ENCODE data around the gene PIN1. TPM values are rescaled to one million over a fixed set of nuclear protein-coding genes. Genes with fewer than 3 reads are reported as not detected.

Gene PIN1
- total and polyA plus RNA-seq, 11 donors = 82.8 to 159 (median 93.1) TPM

GRCh38 chr19:9791552-9792205 lies 43.4 kb upstream of the PIN1 start:
- no peaks in the 10 kb centered on the region for H3K9me3 ChIP-seq
- no peaks in the 10 kb centered on the region for H3K36me3 ChIP-seq
- peak overlapping the region; percentile 14 to 95 (median 70) for H3K4me3 ChIP-seq
- DNase-seq (peak; percentile 96 to 97 (median 97)), ATAC-seq (peak; percentile 79 to 87 (median 83))
- TF ChIP-seq POLR2A (IDR thresholded peaks at IDR 0.05) (no peak), CTCF (IDR thresholded peaks at IDR 0.05) (no peak)
- H3K27ac ChIP-seq = peak overlapping the region; percentile 59 to 97 (median 80)
- 2 to 3% (median 2%) methylated on average over 37 to 50 of the region's 50 CpGs for WGBS, 4 donors
- peaks cover 0 to 22% (median 9%) of the 10 kb centered on the region in 12 donors for H3K4me1 ChIP-seq
- no peaks in the 10 kb centered on the region for H3K27me3 ChIP-seq
- intact Hi-C loops (cut with DNase I) = loop anchor here in 8 of 10 donors (1.0 to 10.0 kb wide), 16 partner anchors 28 to 657 kb away; partner anchors contain the start of genes FBXL12 (in 3 of the 8), ZNF121 (in 3 of the 8), ZNF266 (in 2 of the 8) and ZNF317 (in 1 of the 8)

- Histone ChIP-seq H3K27ac (peak overlapping the region; percentile 66 to 97 (median 86)), H3K4me1 (peaks cover 0 to 22% (median 9%) of the 10 kb centered on the region in 12 donors), H3K27me3 (no peaks in the 10 kb centered on the region), H3K36me3 (no peaks in the 10 kb centered on the region), H3K9me3 (no peaks in the 10 kb centered on the region), H3K4me3 (peak overlapping the region; percentile 53 to 95 (median 70))
- intact Hi-C loops (cut with DNase I) = loop anchor here in 8 of 10 donors (1.0 to 10.0 kb wide), 14 partner anchors 27 to 658 kb away; partner anchors contain the start of genes FBXL12 (in 3 of the 8), ZNF121 (in 3 of the 8), ZNF266 (in 2 of the 8) and ZNF317 (in 1 of the 8)
- no peak for TF ChIP-seq POLR2A (IDR thresholded peaks at IDR 0.05)
- no peak for TF ChIP-seq CTCF (IDR thresholded peaks at IDR 0.05)
- WGBS, 4 donors = 3% methylated on average over 45 to 70 of the region's 70 CpGs
- ATAC-seq (peak; percentile 66 to 85 (median 81)), DNase-seq (peak; percentile 94 to 96 (median 95))
These were observed 42.7 kb upstream of the PIN1 start for GRCh38 chr19:9792206-9793070.

- peak overlapping the region; percentile 53 to 95 (median 70) for H3K4me3 ChIP-seq
- 15 to 28% (median 20%) methylated on average over 28 to 36 of the region's 36 CpGs for WGBS, 4 donors
These were observed 42.0 kb upstream of the PIN1 start for GRCh38 chr19:9793071-9793591.

More at GRCh38 chr19:9793071-9793591, 42.0 kb upstream of the PIN1 start:
- Histone ChIP-seq H3K9me3 (no peaks in the 10 kb centered on the region), H3K27ac (peak overlapping the region; percentile 66 to 97 (median 86)), H3K4me1 (peaks cover 0 to 22% (median 9%) of the 10 kb centered on the region in 12 donors), H3K36me3 (no peaks in the 10 kb centered on the region), H3K27me3 (no peaks in the 10 kb centered on the region)
- ATAC-seq (peak in 2 of 4 donors; percentile 3 to 34), DNase-seq (peak in 4 of 5 donors; percentile 57 to 82 (median 64))
- intact Hi-C loops (cut with DNase I) = loop anchor here in 8 of 10 donors (1.0 to 10.0 kb wide), 12 partner anchors 116 to 658 kb away; partner anchors contain the start of genes ZNF121 (in 3 of the 8), ZNF266 (in 2 of the 8), ZNF317 (in 1 of the 8) and ZNF561 (in 1 of the 8)
- TF ChIP-seq POLR2A (IDR thresholded peaks at IDR 0.05) (no peak), CTCF (IDR thresholded peaks at IDR 0.05) (no peak)
